NCI-H2029 treated with DMSO at 0.1 percent for 48 hours (cell line): Measurements from ENCODE around the gene ANTKMT.
"Not testable (repeated sequence)": the region's sequence is repeated elsewhere in the genome, so short reads cannot be mapped to it uniquely, and the experiment has no call there.

ENCODE experiments used
- DNase-seq: peaks from one replicate; lab custom pipeline; 2025; lab: John Stamatoyannopoulos, UW

The ANTKMT gene

DNA sequence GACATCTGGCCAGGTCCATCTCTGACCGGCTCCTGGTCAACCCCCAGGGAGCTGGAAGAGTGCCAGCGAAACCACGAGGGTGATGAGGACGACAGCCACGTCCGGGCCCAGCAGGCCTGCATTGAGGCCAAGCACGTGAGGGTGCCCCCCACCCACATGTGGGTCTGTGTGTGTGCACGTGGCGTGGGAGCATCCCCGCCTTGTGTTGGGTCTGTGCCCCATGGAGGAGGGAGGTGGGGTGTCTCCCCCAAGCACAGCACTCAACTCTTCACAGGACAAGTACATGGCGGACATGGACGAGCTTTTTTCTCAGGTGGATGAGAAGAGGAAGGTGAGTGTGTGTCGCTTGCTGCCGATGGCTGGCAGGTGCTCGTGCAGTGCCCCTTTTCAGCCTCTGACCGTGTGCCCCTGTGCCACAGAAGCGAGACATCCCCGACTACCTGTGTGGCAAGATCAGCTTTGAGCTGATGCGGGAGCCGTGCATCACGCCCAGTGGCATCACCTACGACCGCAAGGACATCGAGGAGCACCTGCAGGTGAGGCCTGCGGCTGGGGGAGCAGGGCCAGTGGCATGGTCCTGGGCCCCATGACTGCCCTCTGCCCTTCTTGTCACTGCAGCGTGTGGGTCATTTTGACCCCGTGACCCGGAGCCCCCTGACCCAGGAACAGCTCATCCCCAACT lies 39.1 kb upstream of the ANTKMT start:
- DNase-seq: no peak

GRCh38 chr16:682493-683395 lies 38.2 kb upstream of the ANTKMT start:
- DNase-seq: no peak

DNA sequence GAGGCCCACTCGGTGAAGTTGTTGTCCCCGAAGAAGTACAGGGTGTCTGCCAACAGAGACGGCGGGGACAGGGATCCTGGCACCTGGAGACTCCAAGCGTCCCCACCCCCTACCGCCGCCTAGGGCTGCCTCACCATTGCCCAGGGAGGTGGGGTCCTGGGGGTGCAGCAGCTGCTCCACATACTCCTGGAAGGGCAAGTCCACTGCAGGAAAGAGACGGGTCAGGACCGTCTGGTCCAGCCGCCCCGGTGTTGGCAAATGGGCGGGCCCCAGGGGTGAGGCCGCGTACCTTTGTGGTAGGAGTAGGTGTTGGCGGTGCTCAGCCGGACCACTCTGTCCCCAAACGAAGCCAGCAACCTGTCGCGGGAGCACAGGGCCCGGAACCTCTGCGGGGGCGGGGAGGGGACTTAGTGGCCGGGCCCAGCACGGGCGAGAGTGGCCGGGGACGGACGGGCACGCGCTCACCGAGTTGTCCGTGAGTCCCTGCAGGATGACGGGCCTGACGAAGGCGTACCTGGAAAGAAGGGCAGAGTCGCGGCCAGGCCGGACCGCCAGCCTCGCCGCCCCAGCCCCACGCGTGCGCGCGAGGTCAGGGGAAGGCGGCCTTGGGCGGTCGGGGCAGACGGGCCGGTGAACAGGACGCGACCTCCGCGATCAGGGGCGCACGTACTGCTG lies 37.4 kb upstream of the ANTKMT start:
- DNase-seq: no peak

DNA sequence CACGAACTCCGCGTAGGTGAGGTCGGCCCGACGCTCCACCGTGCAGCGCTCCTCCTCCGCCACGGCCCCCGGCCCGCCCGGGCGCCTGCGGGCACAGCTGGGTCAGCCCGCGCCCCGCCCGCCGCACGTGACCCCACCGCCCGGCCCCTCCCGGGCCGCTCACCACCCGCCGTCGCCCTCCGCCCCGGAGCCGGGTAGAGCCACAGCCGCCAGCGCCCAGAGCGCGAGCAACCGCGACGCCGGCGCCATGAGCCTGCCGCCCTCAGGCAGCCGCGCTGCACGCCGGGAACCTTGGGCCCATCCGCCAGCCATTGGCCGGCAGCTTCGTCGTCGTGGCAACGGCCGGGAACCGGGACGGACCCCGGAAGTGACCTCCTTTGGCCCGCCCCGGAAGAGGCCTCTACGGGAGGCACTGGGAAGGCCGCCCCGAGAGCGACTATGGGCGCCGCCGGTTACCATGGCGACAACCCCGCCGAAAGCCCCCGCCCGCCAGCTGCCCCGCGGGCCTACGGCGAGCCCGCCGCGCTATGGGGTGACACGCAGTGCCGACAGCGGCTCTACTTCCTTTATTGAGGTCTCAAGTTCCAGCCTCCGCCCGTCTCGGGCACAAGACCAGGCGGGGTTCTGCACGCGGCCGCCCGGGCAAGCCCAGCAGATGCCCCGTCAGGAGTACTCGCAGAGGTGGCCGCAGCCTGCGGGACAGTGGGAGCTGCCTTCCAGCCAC lies 36.7 kb upstream of the ANTKMT start, which contains the start of gene JMJD8:
JMJD8 (minus strand) TSS at position 264 of the 724 bp plus-strand sequence; CDS start at position 249, 15 bp downstream.
- DNase-seq: peak; percentile 51

DNA sequence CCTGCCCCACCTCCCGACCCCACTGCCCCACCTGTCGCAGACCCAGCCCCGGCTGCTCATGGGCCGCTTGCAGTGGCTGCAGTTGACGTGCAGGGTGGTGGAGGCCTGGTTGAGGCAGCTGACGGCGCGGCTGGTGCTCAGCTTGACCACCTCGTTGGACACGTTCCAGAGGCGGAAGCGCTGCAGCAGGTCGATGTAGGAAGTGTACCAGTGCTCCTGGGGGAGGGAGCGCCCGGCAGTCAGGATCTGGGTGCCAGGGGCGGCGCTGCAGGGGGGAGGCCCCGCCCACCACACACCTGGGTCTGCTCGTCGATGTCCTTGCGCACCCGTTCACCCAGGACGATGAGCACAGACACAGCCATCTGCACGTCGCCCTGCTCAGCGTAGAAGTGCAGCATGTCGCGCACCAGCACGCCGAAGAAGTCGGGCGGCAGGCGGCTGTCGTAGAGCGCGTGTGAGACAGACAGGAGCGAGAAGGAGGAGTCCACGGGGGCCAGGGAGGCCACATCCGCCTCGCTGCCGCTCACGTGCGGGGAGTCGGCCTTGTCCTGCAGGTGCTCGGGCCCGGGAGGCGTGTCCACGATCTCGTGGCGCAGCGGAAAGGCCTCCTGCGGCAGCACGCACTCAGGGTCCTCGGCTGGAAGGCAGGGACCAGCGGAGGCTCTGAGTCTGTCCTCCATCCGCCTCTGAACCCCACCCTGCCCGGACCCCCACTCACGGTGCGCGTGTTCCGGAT lies 35.8 kb upstream of the ANTKMT start:
- DNase-seq: peak; percentile 78

DNA sequence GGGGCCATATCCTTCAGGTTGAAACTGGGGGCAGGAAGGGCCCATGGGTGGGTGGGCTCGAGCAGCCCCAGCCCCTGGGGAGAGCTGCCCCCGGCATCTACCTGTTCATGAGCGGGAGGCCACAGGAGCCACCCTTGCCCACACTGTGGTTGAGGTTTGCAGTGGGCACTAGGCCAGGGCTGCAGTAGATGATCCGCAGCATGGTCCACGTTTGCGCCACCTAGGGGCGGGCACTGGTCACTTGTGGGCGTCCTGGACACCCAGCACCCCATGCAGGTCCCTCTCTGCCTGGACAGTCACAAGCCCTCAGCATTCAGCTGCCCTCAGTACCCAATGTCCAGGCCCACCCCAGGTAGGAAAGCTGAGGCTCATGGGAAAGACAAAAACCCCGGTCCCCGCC lies 35.0 kb upstream of the ANTKMT start:
- peak; percentile 32 for DNase-seq

- no peak for DNase-seq
Observed at GRCh38 chr16:686459-687260, 34.3 kb upstream of the ANTKMT start.

- DNase-seq: no peak
Observed at GRCh38 chr16:687499-687898, 33.4 kb upstream of the ANTKMT start.

DNA sequence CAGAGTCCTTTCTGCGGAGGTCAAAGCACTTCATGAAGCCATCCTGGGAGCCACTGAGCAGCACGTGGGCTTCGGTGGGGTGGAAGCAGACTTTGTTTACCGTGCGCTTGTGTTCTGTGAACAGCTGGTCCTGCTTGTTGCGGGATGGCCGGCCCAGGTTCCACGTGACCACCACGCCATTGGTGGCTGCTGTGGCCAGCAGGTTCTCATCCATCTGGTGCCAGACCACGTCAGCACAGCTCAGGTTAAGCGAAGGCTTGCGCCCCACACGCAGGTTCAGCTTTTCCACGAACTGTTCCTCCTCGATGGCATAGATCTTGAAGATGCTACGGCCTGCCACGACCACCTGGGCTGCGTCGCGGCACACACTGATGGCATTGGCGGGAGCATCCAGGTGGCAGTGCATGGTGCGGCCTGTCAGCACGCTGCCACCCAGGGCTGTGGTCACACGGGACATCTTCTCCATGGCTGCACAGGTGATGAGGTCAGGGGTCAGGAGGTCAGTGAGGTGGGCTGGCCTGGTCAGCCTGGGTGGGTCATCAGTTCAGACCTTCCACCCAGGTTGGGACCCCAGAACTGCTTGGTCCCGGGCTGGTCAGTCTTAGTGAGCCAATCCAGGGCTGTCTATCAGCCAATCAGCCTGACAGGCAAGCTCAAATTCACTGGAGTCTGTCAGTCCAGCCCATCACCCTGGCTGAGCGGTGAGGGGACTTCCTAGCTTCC lies 31.6 kb upstream of the ANTKMT start:
- DNase-seq: no peak

DNA sequence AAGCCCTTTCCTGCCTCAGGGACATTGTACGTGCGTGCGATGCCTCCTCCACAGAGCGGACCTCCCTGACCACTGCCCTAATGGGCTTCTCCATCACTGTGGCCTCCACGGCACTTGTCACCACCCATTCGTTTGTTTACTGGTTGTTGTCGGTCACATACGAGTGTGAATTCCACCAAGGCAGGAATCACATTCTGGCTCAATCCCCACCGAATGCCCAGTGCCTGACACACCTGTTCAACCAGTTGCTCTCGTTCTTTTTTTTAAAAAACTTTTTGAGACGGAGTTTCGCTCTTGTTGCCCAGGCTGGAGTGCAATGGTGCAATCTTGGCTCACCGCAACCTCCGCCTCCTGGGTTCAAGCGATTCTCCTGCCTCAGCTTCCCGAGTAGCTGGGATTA lies 29.7 kb upstream of the ANTKMT start:
- DNase-seq: not testable (repeated sequence)

DNA sequence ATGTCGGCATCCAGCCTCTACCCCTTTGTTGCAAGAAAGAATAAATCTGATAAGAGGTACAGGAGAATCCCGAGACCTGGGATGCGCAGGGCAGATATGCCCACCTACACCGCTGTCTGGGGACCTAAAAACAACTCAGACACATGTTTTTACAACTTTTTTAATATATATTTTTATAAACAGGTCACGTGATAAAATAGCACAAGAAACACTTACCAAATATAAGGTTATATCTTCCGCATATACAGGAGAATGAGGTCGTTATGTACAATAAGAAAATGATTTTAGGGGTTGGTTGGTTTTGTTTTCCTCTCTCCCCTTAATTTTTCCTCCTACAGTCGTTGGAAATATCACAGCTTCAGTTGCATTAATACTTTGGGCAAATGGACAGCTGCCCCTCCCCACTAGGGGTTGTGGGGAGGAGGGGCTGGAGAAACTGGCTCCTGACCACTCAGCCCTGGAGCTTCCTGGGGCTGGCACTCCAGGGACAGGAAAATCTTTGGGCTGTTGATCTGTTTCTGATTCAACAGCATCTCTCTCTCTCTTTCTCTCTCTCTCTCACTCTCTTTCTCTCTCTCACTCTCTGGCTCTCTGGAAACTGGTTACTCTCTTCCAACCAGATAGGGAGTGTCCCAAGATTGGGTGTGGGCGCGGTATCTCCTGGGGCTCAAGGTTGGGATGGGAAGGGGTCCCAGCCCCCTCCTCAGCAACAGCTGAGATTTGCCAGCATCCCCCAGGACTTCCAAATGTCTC lies 28.4 kb upstream of the ANTKMT start:
- DNase-seq: no peak

- no peak for DNase-seq
Observed at GRCh38 chr16:693364-693763, 27.6 kb upstream of the ANTKMT start.

DNA sequence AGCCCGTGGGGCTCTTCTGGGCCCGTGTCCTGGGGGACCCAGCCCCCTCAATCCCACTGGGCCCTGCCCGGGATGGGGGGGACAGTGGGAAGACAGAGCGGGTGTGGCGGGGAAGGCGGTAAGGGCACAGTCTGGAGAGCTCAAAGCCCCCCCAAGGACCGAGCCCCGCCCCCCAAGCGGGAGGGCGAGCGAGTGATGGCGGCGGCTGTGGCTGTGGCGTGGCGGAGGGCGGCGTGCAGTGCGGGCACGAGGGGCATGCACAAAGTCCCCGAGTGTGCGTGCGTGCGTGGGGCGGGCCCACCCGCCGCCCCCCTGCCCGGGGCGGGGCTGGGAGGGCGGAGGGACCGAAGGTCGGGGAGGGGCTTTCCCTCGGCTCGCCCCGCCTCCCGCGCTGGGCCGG lies 27.2 kb upstream of the ANTKMT start:
- no peak for DNase-seq

- DNase-seq: no peak
Observed at GRCh38 chr16:694187-694862, 26.6 kb upstream of the ANTKMT start.

DNA sequence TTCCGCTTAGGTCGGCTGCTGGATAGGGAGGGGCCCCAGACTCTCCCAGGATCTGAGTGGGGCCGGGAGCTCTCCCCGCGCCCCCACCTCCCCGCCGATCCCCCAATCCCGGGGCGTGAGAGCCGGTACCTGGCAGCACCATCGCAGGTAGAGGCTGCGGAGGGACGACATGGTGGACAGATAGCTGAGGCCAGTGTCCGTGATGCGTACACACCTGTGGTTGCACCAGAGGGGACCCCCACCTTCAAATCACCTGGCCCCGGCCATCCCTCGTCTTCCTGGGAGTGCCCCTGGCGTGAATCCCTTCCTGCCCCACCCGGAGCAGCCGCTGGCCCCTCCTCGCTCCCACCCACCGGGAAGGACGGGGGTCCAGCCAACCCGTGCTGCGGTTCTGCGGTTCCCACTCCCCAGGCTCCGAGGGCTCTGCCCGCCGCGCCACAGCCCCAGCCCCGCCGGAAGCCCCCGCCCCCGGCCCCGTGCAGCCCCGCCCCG lies 26.0 kb upstream of the ANTKMT start:
- no peak for DNase-seq

DNA sequence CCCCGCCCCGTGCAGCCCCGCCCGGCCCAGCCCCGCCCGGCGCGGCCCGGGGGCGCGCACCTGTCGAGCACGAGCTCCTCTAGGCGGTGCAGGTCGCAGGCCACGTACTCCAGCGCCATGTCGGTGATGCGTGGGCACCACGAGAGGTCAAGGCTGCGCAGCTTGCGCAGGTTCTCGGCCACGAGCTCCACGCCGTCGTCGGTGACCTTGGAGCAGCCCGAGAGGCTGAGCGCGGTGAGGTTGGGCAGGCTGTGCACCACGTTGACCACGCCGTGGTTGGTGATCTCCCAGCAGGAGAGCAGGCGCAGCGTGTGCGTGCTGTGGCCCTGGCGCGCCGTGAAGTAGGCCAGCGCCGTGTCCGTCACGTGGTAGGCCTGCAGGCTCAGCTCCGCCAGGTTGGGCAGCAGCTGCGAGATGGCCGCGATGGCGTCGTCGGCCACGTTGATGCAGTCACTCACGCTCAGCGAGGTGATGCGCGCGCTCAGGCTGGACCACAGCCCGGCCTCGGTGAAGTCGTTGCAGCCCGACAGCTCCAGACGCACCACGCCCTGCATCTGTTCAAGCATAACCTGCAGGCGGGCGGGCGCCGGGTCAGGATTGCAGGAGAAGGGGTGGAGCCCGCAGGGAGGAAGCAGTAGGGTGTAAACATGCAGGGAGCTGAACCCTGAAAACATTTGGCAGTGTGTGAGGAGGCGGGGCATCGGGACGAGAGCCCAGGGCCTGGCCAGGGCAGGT lies 25.4 kb upstream of the ANTKMT start:
- DNase-seq: peak; percentile 68

- DNase-seq: no peak
Observed at GRCh38 chr16:698911-699671, 21.9 kb upstream of the ANTKMT start.
